Measurements from ENCODE around the gene LILRB3. TPM values are rescaled to one million over a fixed set of nuclear protein-coding genes. Genes with fewer than 3 reads are reported as not detected.
"Not testable (repeated sequence)": the region's sequence is repeated elsewhere in the genome, so short reads cannot be mapped to it uniquely, and the experiment has no call there.

Gene LILRB3
- total RNA-seq, 2 donors from 2014 or later = 0.44 to 4.1 TPM

DNA sequence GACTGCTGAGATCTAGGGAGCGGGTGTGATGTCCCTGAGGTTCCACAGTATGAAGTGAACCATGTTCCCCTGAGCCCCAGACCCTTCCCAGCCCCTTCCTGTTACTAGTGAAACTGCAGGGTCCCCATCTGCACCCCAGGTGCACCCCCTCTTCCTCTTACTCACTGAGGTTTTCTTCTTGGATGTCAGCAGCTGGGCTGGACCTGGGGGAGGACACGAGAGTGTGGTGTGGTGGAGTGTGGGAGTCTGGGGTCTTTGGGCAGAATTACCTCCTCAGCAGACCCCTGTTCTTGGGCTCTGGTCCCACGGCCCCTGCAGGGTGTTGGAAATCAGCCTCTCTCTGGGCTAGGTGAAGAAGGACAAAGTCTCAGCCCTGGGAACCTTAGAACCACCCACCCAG is 23.1 kb upstream of the LILRB3 start:
- intact Hi-C loops (cut with DNase I) = no loop called here
- Histone ChIP-seq H3K9me3 (no peaks in the 10 kb centered on the region), H3K27ac (no peak overlapping the region), H3K36me3 (no peaks in the 10 kb centered on the region), H3K9ac (ENCODE audit: low read depth in 2 of 2, low read length in 2 of 2) (no peak overlapping the region), H3K4me3 (no peak overlapping the region), H3K27me3 (no peaks in the 10 kb centered on the region), H3K4me1 (no peaks in the 10 kb centered on the region)
- TF ChIP-seq, protein P1, sequence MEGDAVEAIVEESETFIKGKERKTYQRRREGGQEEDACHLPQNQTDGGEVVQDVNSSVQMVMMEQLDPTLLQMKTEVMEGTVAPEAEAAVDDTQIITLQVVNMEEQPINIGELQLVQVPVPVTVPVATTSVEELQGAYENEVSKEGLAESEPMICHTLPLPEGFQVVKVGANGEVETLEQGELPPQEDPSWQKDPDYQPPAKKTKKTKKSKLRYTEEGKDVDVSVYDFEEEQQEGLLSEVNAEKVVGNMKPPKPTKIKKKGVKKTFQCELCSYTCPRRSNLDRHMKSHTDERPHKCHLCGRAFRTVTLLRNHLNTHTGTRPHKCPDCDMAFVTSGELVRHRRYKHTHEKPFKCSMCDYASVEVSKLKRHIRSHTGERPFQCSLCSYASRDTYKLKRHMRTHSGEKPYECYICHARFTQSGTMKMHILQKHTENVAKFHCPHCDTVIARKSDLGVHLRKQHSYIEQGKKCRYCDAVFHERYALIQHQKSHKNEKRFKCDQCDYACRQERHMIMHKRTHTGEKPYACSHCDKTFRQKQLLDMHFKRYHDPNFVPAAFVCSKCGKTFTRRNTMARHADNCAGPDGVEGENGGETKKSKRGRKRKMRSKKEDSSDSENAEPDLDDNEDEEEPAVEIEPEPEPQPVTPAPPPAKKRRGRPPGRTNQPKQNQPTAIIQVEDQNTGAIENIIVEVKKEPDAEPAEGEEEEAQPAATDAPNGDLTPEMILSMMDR (IDR thresholded peaks at IDR 0.05) = no peak
- DNase-seq = no peak

DNA sequence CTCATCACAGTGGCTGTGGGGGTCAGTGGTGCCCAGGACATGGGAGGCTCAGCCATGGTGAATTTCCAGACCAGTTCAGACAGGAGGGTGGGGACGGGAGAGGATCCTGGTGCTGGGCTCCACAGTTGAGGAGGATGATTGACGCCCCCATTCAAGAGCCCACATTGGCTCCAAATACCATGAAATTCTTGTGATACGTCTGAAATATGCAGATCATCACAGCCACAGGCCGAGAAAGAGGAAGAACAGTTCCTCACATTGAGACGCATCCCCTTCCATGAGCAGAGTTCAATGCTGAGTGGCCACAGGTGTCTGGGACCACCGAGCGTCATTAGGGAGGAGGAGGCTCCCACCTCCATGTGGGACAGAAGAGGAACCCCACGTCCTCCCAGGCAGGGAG is 21.0 kb upstream of the LILRB3 start:
- DNase-seq; H3K9me3 ChIP-seq; H3K4me1 ChIP-seq; H3K27me3 ChIP-seq; intact Hi-C loops (cut with DNase I); H3K4me3 ChIP-seq; H3K36me3 ChIP-seq; H3K27ac ChIP-seq; H3K9ac ChIP-seq (ENCODE audit: low read depth in 2 of 2, low read length in 2 of 2): not testable (repeated sequence)

DNA sequence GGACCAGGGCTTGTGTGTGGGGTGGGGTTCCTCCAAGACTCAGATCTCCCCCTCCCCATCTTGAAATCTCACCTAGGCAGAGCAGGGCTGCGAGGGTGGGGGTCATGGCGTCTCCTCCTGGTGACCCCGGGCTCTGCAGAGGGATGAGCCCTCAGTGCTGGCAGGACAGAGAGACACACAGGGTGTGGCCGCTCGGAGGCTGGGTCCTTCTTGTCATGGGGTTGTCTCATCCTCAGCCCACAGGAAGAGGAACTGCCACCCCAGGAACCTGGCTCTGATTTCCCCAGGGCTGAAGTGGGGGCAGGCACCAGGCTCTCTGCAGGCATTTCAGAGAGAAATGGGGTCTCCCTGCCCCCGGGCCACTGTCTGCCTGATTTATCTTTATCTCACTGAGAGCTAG is 19.8 kb upstream of the LILRB3 start, which contains the start of gene LILRA6:
LILRA6 (minus strand) TSS at position 145 of the 400 bp plus-strand sequence.
- DNase-seq; H3K27me3 ChIP-seq; H3K9ac ChIP-seq (ENCODE audit: low read depth in 2 of 2, low read length in 2 of 2); H3K9me3 ChIP-seq; H3K36me3 ChIP-seq; H3K4me3 ChIP-seq; H3K27ac ChIP-seq; H3K4me1 ChIP-seq; intact Hi-C loops (cut with DNase I): not testable (repeated sequence)

DNA sequence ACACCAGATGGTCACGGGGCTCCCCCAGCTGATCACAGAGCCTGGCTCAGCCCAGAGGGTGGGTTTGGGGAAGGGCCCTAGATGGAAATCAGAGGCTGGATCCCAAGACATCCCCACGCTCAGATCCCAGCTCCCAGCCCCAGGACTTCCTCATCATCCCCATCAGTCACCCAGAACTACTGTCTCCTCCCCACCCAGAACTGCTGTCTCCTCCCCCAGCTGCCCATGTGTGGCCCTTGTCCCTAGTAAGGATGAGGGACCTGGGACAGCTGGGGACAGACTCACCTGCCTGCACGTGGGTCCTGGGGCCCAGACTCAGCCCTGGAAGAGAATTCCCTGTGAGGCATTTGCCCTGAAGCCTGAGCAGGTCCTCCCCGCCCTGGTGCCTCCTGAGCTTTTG is 19.4 kb upstream of the LILRB3 start:
- H3K27me3 ChIP-seq; H3K9me3 ChIP-seq; H3K4me1 ChIP-seq; H3K27ac ChIP-seq; DNase-seq; H3K4me3 ChIP-seq; H3K36me3 ChIP-seq; H3K9ac ChIP-seq (ENCODE audit: low read depth in 2 of 2, low read length in 2 of 2); intact Hi-C loops (cut with DNase I): not testable (repeated sequence)

DNA sequence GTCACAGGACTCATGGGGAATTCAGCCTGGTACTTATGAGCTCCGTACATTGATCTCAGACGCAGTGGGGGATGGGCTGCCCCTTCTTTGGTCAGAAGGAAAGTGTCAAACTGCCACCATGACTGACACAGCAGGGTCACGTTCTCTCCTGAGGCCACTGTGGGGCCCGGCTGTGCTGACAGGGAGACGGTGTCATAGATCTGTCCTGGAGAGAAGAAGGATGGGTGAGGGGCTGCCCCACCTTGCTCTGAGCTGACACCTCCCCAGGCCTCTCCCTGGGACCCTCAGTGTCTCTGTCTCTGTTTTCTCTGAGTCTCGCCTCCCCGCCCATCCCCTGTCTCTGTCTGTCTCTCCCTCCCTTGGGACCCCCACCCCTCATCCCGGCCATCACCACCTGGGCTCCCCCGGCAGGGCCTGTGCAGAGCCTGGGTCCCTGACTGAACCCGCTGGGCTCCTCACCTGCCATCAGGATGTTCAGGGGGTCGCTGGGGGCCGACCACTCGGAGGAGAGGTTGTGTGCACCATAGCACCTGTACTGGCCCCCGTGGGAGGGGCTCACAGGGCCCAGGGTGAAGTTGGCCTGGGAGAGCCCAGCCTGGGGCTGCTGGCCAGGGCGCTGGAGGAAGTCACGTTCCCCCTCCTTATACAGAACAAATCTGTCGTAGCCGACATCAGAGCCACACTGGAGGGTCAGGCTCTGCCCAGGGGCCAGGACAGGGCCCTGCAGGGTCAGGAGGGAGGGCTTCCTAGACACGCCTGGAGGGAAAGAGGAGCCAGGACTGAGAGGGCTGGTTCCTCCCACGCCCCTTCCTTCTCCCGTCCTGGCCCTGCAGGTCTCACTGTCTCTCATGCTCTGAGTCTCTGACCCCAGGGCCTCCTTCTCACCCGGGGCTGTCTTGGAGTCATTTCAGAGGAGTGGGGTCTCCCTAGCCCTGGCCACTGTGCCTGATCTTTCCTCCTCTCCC is 17.8 kb upstream of the LILRB3 start:
- H3K9ac ChIP-seq (ENCODE audit: low read depth in 2 of 2, low read length in 2 of 2); H3K27ac ChIP-seq; H3K36me3 ChIP-seq; H3K27me3 ChIP-seq; DNase-seq; H3K4me1 ChIP-seq; H3K9me3 ChIP-seq; H3K4me3 ChIP-seq; intact Hi-C loops (cut with DNase I): not testable (repeated sequence)

DNA sequence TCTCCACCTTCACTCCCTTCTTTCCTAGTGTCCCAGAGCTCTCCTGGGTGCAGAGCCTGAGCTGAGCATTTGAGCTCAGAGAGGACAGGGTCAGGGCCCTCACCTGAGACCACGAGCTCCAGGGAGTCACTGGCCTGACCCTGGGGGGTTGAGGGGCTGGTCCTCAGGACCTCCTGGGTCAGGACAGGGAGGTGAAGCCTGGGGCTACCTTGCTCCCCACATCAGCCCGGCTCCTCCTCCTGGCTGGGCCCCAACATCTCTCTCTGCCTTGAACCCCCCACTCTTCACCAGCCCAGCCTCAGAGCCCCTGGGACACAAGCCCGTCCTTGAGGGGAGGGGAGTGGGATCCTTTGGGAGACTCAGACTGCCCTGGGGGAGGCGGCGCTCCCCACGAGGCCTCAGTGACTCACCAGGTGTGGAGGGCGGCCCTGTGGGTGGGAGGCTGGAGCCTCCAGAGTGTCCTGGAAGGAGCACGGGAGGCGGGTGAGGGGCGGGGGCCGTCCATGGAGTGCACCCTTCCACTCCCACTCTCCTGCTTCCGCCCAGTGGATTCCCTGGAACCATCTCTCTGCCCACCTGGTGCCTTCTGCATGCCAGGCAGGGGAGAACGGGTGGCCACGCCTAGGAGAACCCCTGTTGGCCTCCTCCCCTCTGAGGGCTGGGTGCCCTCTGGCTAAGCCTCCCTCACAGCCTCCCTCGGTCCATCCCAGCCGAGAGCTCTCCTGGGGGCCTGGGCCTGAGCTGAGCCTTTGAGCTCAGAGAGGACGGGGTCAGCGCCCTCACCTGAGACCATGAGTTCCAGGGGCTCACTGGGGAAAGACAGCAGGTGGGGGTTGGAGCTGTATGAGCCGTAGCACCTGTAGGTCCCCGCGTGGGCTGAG is 16.9 kb upstream of the LILRB3 start:
- H3K9ac ChIP-seq (ENCODE audit: low read depth in 2 of 2, low read length in 2 of 2); DNase-seq; H3K4me1 ChIP-seq; H3K27ac ChIP-seq; H3K9me3 ChIP-seq; H3K4me3 ChIP-seq; intact Hi-C loops (cut with DNase I); H3K27me3 ChIP-seq; H3K36me3 ChIP-seq: not testable (repeated sequence)

DNA sequence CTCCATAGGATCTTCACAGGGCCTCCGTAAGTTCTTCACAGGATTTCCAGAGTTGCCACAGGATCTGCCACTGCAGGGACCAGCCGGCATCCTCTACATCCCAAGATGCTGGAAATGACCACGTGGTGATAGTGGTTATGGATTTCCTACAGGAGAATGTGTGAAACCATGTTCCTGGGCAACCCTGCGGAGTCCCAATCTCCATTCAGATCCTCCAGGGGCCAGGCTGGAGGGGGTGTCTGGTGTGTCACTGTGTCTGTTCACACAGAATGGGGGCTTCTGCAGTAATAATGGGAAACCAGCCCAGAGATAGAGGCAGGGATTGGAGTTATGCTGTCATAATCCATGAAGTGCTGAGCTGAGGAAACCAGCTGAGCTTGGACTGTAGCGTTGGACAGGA is 11.1 kb upstream of the LILRB3 start:
- no peak for DNase-seq
- H3K27ac ChIP-seq = no peak overlapping the region
- no peaks in the 10 kb centered on the region for H3K27me3 ChIP-seq
- no peaks in the 10 kb centered on the region for H3K36me3 ChIP-seq
- intact Hi-C loops (cut with DNase I) = loop anchor here (5.0 kb wide), 1 partner anchor 67 kb away; no protein-coding TSS in a partner anchor
- no peaks in the 10 kb centered on the region for H3K9me3 ChIP-seq
- TF ChIP-seq, protein P1 (IDR thresholded peaks at IDR 0.05) = no peak
- no peak overlapping the region for H3K9ac ChIP-seq (ENCODE audit: low read depth in 2 of 2, low read length in 2 of 2)
- H3K4me1 ChIP-seq = no peaks in the 10 kb centered on the region
- no peak overlapping the region for H3K4me3 ChIP-seq

Measured in colonic mucosa (tissue), 4 donors.